NCI-H2081 (cell line): ENCODE results near the gene PRKCA.
A peak's percentile ranks its signal among the peaks of the same experiment; 100 is the strongest.
"Not testable (repeated sequence)": the region's sequence is repeated elsewhere in the genome, so short reads cannot be mapped to it uniquely, and the experiment has no call there.

Experiments
- DNase-seq, 2 experiments: peaks; one replicate each; lab custom pipeline; 2025; lab: John Stamatoyannopoulos, UW

The PRKCA gene

GRCh38 chr17:66489576-66489975 is 187.2 kb downstream of the PRKCA start:
- not testable (repeated sequence) for DNase-seq

- DNase-seq: no peak
Observed at GRCh38 chr17:66491213-66491612, 188.8 kb downstream of the PRKCA start.

DNA sequence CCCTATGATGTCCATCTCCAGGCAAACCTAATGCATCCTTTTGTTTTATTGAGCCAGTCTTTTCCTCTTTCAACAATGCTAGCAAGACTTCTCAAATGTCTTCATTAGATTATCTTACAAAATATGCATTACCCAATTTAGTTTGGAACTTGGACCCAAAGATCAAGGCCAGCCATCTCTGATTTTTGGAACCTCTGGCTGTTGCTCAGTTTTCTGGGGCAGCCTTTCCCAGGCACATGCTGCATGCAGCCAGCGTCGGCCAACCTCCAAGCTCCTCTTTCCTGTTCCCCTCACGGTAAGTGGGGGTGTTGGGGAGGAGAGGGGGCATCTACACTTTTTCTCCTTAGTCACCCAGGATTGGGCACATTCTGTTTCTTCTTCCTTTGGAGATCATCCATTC is 189.3 kb downstream of the PRKCA start:
- no peak for DNase-seq

GRCh38 chr17:66492080-66492479 is 189.7 kb downstream of the PRKCA start:
- DNase-seq: no peak

DNA sequence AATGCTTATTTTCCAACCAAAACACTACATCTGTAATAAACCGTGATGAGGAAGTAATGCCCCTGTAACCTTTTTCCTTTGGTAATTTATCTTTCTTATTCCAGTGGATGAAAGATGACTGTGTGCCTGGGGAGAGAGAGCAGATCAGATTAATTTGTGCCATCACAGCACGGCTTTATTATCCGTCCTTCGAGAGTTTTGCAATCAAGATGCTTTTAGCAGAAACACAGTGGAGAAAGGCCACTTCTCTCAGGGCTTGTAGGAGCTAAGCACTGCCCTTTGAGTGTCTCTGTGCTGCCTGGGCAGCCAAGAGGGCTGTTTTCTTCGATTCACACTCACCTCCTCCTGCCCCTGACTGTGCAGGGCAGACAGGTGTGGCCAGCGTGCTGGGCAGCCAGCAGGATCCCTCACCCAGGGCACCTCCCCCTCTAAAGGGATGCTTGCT is 190.2 kb downstream of the PRKCA start:
- peak in 1 of 2 experiments; percentile 26 for DNase-seq

DNA sequence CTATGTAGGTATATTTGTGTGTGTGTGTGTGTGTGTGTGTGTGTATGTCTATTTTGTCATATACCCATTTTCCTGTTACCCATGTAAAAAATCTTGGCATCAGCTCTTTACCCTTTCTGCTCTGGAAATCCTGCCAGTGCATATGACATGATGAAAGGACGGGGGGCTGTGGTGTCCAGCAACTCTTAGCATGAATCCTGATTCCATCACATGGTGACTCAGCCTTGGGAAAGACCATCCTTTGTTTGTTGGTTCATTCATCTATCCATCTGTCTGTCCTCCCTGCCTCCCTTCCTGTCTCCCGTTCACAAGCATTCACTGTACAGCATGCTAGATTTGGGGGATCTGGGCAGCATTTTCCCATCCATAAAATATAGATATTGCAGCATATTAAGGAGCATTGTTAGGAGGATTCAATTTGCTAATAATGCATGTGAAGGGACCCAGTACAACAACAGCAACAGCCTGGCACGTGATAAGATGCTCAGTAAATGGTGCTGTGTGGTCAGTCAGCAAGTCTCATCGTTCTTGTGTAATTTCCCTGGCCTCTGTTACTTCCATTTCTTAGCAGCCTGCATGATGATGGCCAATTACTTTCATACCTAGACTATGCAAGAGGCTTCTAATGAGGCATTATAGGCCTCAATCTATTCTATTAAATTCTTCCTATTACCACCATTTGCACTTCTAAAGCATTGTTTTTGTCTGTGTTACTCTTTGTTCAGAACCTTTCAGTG is 191.0 kb downstream of the PRKCA start:
- DNase-seq: no peak

GRCh38 chr17:66494023-66494803 is 191.8 kb downstream of the PRKCA start:
- no peak for DNase-seq

GRCh38 chr17:66495035-66495434 is 192.6 kb downstream of the PRKCA start:
- DNase-seq: no peak

GRCh38 chr17:66496306-66496705 is 193.9 kb downstream of the PRKCA start:
- DNase-seq: no peak

- peak; percentile 14 to 40 for DNase-seq
Observed at GRCh38 chr17:66498580-66498979, 196.2 kb downstream of the PRKCA start.

GRCh38 chr17:66506641-66507040 is 204.2 kb downstream of the PRKCA start:
- DNase-seq: no peak

GRCh38 chr17:66507103-66507923 is 204.9 kb downstream of the PRKCA start:
- no peak for DNase-seq

DNA sequence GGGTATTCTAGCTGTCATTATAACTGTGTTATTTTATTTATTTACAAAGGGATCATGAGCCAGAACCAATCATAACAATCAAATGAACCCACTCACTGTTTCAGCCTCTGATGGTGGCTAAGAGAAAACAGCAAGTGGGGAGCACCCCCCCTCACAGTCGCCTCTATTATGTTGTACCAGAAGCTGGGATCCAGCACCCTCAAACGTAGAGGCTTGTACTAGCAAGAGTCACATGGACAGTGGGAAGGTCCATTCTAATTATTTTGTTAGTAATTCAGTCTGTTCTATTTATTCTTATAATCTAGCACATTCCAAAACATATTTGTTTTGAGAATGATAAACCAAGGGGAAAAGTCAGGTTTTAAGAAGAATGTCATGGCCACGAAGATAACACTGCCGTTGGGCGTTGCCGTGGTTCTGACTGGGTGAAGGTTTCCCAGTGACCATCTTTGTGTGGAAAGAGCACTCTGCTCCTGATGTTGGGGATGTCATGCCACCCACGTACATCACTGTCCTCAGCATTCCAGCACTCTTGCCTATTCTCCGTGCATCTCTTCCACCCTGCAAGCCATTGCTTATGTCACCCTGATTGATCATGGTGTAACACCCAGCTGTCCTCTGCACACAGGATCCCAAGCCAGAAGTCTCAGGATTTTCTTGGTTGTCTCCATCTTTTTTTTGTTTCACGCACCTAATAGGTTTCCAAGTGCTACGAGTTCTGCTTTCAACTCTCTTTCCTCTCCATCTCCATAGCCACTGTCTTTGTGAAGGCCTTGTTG is 205.8 kb downstream of the PRKCA start:
- DNase-seq: no peak

DNA sequence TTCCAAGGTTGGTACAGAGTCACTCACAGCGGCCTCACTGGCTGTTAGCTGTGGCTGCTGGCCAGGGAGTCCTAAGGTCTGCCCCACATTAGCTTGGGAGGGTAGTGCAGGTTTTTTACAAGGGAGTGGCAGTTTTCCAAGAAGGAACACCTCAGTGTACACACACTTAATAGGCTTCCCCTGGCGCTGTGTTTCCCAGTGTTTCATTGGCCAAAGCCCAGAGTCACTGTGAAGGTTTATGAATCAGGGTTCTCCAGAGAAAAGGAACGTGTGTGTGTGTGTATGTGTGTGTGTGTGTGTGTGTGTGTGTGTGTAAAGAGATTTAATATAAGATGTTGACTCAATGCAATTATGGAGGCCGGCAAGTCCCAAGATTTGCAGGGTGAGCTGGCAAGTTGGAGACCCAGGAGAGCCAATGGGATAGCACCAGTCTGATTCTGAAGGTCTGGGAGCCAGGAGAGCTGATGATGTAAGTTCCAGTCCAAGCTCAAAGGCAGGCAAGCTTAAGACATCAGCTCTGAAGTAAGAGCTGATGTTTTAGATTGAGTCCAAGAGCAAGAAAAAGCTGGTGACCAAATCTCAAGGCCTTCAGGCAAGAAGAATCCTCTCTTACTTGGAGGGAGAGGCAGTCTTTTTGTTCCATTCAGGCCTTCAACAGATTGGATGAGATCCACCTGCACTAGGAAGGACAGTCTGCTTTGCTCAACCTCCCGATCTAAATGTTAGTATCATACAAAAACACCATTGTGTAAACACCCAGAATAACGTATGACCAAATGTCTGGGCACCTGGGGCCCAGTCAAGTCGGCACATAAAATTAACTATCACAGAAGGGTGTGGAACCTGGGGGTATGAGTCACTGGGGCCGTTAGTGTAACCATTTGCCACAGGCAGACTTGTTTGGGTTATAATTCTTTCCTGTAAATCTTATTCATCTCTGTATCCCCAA is 206.8 kb downstream of the PRKCA start:
- DNase-seq: peak; percentile 46 to 82

- DNase-seq: no peak
Observed at GRCh38 chr17:66509926-66510325, 207.5 kb downstream of the PRKCA start.

DNA sequence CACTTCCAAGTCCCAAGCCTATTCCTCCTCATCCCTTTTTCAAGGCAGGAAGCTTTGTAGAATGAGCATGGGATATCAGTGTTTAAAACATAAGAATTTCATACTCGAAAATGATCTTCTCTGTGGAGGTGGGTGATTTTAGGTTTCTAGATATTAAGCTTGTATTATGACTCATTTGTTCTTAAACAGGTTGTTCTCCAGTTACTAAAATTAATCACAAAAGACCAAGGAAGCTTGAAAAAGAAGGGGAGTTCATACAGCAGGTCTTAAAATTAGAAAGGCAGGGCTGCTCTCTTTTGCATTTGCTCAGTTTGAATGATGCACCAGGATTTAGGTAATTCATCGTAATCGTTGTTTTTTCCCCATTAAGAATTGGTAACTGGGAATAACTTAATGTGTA is 208.7 kb downstream of the PRKCA start:
- no peak for DNase-seq

GRCh38 chr17:66514227-66514806 is 211.9 kb downstream of the PRKCA start:
- DNase-seq: no peak

GRCh38 chr17:66515974-66516373 is 213.6 kb downstream of the PRKCA start:
- DNase-seq: no peak

GRCh38 chr17:66517336-66518009 is 215.1 kb downstream of the PRKCA start:
- no peak for DNase-seq

DNA sequence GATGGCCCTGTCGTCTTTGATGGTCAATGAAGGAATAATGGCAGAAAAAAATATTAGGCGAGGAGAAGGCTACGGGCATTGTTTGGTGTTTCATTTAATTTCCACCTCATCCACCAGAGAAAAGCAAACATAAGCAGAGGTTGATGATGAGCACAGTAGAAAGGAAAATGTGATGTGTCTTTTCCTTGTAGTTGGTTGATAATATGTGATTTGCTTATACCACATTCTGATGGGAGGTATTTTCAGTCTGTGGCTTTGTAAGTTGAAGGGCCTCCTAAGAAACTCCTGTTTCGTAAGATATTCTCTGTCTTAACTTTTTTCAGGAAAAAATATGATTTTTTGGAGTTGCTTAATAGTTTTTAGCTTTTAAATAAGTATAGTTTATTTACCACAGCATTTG is 215.7 kb downstream of the PRKCA start:
- DNase-seq: no peak
